Posterior vena cava (tissue), 2 donors: ENCODE data around the gene RARG. TPM values are rescaled to one million over a fixed set of nuclear protein-coding genes. Genes with fewer than 3 reads are reported as not detected.
"Not testable (repeated sequence)": the region's sequence is repeated elsewhere in the genome, so short reads cannot be mapped to it uniquely, and the experiment has no call there.

Source experiments
- DNase-seq: peaks from one replicate; pipeline ENCODE4 v3.0.0-alpha.2; 2020; ENCODE audit warnings: low spot score
- intact Hi-C, 2 donors: fragments of 100-400 bp; cut with DNase I; formaldehyde crosslinking; loops; one replicate each; pipeline versions ENCODE4 v1.14.1 to v1.14.2; 2022 to 2023
- total RNA-seq, 2 donors: library from RNA; stranded (reverse); fragmentation: NEBNext Ultra II Directional; extraction: Animal tissue kit (Norgen Biotek cat#: 25700); gene quantifications; one replicate each; pipeline ENCODE4 v1.2.1, GENCODE V29; 2021
- donor health status: DM: yes; HTN: yes; CAD: no.
- donor health status: DM: yes; HTN: yes; CAD: no.

Gene RARG
- total RNA-seq, 2 donors from 2014 or later, result 33.4 to 38.1 TPM

DNA sequence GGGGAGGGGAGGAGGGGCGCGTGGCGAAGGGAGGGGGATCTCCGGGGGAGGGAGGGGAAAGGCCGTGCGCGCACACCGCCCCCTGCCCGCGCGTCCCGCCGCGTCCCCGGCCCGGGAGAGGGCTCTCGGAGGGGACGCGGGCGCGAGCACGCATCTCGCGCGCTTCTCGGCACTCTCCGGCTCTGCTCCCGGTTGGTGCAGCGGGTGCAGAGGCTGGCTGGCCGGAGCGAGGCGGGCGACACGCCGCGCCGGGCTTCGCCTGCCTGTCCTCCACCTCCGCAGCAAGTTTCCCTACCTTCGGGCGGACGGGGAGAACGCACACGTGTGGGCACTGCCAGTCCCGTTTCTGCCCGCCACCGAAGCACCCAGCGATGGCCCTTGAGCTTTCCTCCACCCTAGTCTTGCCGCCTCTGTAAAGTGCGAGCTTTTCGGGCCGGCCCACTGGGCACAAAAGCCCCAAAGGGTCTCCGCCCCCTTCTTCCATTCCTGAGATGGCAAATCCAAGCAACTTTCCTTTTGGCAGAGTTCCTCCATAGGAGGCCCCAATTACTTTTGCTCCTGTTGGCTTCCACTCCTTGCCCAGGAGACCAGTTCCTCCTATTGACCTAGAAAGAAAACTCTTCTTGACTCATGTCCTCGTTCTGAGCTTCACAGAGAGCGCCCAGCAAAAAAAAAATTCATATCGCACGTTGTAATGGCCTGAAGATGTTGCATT, 50.9 kb downstream of the RARG start:
- intact Hi-C loops, result no loop called here

DNA sequence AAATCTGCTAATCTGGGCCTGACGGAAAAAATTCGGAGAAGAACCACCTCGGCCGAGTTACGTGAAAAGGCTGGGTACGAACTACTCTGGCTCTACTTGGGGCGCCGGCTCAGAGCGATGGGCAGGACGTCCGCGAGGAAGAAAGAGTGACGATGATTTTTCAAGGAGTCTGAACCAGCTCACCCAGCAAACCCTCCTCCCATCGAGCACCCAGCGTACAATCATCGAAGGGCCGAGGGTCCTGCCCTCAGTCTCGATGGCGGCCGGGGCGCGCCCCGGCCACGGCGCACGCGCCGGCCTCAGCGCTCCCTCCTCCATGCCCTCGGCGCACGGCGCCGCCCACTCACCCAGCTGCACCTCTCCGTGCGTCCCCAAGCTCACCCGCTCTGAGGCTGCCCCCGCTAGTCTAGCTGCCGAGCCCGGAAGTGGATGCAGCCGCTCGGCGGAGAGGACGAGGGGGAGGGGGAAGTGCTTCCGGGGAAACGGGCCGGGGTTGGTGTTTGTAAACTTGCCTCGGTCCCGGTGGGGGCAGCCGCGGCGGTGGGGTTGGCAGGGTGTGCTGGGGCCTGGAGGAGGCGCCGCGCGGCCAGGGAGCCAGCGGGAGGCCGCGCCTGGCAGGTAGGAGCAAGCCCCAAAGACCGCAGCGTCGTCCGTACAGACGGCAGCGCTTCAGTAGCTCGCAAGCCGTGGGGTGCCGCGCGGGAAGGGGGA, 51.6 kb downstream of the RARG start, which contains the start of the genes CSAD and ZNF740:
CSAD (minus strand) TSS at position 706 of the 711 bp plus-strand sequence. CDS start 7,455 bp downstream, outside the sequence.
ZNF740 (plus strand) TSS at position 503 of the 711 bp plus-strand sequence. CDS start 1,262 bp downstream, outside the sequence.
- peak; percentile 99 for DNase-seq
- intact Hi-C loops, result no loop called here

More for the DNA sequence above, 50.9 kb downstream of the RARG start:
- no peak for DNase-seq

DNA sequence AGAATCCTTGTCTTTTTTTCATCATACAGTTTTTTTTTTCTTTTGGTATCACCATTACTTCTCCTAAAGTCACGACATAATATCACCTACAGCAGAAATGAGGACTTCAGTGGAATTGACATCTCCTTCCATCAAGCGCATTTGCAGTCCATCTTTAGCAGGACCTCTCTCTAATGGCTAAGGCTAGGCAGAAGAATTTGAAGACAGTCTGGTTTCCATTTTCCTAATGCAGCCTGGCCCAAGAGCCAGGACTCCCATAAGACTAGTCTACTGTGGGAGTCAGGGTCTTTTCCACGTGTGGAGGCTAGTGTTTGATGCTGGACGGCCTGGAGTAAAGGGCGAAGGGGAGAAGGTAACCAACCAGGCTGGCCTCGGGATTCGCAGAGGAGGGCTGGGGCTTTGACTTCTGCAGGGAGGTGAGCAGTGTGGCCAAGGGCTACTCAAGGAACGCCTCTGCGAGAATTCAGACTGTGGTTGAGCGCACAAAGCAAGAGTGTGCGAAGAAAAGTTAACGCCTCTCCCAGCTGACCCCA, 52.3 kb downstream of the RARG start:
- intact Hi-C loops, result loop anchor here in 1 of 2 donors (2.0 kb wide), 1 partner anchor 19 kb away; no protein-coding TSS in a partner anchor
- no peak for DNase-seq

DNA sequence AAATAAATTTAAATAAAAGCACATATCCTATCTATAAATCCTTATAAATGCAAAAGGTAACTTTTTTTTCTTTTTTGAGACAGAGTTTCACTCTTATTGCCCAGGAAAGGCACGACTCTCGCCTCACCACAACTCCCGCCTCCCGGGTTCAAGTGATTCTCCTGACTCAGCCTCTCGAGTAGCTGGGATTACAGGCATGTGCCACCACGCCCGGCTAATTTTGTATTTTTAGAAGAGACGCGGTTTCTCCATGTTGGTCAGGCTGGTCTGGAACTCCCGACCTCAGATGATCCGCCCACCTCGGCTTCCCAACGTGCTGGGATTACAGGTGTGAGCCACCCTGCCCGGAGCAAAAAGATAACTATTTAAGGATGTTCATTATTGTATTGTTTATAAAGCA, 53.2 kb downstream of the RARG start:
- intact Hi-C loops, result loop anchor here in 1 of 2 donors (2.0 kb wide), 1 partner anchor 18 kb away; no protein-coding TSS in a partner anchor

DNA sequence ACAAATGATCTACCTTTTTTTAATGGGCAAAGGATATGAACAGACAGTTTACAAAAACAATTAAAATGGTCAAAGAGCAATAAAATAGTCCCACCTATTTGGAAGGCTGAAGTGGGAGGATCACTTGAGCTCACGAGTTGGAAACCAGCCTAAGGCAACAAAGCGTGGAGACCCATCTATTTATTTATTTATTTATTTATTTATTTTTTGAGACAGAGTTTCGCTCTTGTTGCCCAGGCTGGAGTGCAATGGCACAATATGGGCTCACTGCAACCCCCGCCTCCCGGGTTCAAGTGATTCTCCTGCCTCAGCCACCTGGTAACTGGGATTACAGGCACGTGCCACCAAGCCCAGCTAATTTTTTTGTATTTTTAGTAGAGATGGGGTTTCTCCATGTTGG, 54.6 kb downstream of the RARG start:
- DNase-seq, result not testable (repeated sequence)

More for the DNA sequence above, 53.2 kb downstream of the RARG start:
- not testable (repeated sequence) for DNase-seq

DNA sequence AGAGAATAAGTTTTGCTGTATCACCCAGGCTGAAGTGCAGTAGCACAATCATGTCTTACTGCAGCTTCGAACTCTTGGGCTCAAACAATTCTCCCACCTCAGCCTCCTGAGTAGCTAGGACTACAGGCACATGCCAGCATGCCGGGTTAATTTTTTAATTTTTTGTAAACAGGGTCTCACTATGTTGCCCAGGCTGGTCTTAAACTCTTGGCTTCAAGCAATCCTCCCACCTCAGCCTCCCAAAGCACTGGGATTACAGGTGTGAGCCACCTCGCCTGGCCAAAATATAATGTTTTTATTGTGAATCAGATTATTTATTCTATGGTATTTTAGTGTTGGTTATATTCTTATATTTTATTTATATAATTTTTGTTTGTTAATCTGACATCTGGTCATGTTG, 55.3 kb downstream of the RARG start:
- DNase-seq, result no peak

More for the DNA sequence above, 54.6 kb downstream of the RARG start:
- intact Hi-C loops, result not testable (repeated sequence)

DNA sequence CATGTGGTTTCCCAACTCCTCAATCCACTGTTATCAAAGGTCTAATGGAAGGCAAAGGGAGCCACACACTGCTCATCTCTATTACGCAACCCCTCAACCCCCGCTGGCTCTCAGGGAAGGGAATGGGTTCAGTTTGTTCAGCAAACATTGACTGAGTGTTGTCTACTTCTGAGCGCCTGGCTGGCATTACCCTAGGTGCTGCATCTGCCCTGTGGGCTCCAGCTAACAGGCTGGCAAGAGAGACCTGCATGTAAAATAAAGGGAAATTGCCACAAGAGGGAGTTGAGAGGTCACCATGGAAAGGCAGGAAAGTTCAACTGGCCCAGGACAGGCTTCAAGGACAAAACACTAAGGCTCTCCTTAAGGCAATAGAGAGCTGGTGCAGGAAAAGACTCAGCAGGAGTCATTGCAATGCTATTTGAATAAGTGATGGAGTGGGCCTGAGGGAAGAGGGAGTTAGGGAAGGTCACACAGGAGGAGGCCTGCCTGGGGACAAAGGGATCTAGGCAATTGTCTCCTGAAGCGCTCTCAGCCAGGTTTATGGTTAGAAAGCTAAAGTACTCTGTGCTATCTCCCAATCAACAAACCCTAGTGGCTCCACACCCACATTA, 57.0 kb downstream of the RARG start:
- no peak for DNase-seq
- intact Hi-C loops, result no loop called here

More for the DNA sequence above, 55.3 kb downstream of the RARG start:
- intact Hi-C loops, result no loop called here

DNA sequence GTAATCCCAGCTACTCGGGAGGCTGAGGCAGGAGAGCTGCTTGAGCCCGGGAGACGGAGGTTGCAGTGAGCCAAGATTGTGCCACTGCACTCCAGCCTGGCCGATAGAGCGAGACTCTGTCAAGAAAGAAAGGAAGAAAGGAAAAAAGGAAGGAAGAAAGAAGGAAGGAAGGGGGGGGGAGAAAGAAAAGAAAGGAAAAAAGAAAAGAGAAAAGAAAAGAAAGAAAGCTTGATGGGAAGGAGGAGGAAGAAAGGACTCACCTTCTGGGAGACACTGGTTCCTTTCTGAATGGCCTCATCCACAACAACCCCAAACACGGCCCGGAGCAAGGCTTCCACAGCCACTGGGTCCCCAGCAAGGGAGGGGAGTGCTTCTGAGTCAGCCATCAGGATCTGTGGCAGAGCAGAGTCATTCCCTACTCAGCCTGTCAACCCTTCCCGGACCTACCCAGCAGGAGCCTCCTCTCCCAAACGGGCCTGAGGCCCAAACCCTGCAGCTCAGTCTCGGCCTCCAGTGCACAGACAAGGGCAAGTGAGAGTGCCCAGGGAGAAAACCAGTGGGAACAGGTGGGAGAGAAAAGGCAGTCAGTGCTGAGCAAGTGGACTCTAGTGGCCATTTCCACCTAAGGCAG, 58.8 kb downstream of the RARG start:
- DNase-seq, result no peak
- intact Hi-C loops, result no loop called here

DNA sequence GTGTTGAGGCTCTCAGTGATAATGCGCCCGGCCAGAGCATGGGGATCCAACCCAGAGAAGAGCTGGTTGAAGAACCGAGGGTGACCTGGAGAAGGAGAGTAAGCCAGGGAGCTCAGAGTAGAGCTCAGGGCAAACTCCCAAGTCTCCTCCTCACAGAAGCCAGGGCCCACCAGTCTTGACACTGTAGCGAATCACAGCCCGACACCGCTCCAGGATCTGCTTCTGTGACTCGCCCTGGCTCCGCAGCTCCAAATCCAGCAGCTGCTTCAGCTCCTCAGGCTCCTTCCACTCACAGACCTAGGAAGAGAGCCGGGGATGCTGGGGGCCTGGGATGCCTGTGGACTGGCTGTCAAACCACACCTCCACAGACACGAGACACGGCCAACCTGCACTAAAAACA, 59.7 kb downstream of the RARG start:
- intact Hi-C loops, result no loop called here
- DNase-seq, result no peak

DNA sequence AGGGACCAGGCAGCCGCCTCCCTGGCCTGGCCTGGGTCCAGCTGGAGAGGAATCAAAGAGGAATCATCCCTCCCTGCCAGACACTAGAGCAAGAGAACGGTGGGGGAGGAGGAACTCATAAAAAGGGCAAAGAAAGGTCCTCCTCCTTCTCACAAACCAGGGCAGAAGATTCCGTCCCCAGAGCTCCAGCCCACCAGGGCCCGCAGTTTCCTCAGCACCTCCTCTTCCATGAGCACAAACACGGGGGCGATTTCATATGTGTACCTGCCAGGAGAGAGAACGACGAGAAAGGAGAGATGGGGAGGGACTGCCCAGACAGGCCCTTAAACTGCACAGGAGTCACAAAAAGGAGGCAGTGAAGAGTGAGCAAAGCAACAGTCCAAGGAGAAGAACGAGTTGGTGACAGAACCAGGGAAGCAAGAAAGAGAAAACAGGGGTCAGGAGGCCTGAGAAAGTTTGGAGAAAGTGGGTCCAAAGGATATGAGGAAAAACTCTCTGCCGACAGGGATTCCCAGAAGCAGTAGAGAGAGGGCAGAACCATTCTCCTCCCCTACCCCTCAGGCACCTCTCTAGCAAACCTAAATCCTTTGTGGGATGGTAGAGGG, 60.2 kb downstream of the RARG start:
- intact Hi-C loops, result no loop called here
- no peak for DNase-seq

DNA sequence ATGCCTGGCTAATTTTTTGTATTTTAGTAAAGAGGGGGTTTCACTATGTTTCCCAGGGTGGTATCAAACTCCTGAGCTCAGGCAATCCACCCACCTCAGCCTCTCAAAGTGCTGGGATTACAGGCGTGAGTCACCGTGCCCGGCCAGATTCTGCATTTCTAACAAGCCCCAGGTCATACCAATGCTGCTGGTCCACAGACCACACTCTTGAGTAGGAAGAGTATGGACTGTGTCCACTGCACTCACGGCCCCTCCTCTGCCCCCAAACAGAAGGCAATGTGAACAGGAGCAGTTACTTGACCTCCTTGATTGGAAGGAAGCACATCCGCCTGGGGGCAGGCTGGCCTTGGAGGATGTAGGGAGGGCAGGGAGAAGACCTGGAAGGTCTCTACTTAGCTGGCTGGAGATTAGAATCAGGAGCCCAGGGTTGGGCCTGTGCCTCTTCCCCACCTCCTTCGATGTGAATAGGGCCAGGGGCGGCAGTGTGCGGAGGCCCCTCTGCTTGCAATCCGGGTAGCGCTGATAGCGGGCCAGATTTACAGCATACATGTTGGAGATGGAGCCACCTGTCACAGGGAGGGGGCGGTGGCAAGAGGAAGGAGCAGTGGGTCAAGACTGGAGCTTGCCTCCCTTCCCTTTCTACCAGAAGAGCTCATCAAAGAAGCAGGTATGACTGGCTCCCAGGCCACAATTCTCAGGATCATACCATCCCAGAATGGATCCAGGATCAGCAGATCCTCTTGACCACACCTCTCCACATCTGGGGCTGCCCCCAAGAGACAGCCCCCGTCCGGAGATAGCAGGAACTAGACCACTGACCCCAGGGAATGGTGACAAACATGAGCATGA, 60.9 kb downstream of the RARG start:
- intact Hi-C loops, result no loop called here
- no peak for DNase-seq

DNA sequence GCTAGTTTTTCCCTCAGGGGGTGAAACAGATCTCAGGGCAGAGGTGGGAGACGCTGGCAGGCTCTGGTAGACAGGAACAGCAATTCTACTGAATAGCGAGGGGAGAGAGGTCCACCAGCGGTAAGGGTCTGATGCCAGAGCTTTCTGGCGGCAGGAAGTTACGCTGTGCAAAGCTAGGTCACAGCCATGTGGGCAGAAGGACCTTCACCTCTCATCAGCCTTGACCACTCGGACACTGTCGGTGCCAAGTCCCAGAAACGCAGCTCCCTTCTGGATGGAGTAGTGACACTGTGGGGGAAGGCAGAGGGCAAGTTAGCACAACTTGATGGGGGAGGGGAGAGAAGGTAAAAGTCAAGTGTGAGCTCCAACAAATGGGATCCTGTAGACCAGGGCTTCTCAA, 61.8 kb downstream of the RARG start:
- DNase-seq, result no peak
- intact Hi-C loops, result no loop called here

DNA sequence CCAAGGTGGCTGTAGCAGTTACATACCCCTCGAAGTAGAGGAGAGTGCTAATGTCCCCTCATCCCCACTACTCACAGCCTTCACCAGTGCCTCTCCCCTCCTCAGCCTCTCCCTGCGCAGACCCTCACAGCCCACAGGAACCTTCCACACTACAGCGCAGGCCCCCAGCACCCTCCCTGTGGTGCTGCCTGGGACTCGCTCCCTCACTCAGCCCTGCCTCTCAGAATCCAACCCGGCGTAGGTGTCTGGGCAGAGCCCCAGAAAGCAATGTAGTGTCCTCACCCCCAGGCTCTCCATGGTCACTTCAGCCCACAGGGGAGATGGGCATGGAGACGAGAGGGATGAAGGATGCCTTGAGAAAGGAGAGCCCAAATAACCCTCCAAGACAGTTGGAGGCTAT, 62.4 kb downstream of the RARG start:
- DNase-seq, result no peak
- intact Hi-C loops, result loop anchor here in 1 of 2 donors (5.0 kb wide), 1 partner anchor 1303 kb away; the partner anchor contains the start of gene GTSF1

DNA sequence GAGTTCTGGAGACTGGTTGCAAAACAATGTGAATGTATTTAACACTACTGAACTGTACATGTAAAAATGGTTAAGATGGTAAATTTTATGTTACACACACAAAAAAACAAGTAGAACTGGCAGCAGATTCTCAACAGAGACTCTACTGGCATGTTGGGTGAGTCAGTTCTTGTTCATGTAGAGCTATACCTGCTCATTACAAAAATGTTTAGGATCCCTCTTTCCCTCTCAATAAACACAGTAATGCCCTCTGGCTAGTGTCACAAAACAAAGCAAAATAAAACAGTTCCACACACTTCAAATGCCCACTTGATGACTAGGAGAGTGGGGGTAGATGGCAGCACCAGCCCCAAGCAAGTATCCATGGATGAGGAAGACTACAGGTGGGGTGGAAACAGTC, 65.2 kb downstream of the RARG start:
- intact Hi-C loops, result loop anchor here in 1 of 2 donors (5.0 kb wide), 1 partner anchor 1305 kb away; the partner anchor contains the start of gene GTSF1
- no peak for DNase-seq

DNA sequence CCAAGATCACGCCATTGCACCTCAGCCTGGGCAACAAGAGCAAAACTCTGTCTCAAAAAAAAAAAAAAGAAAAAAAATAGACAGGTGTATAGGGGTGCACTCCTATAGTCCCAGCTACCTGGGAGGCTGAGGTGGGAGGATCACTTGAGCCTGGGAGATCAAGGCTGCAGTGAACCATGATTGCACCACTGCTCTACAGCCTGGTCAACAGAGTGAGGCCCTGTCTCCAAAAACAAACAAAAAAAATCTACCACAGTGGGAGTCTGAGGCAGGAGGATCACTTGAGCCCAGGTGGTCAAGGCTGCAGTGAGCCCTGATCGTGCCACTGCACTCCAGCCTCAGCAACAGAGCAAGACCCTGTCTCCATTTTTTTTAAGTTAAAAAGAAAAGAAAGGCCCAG, 69.0 kb downstream of the RARG start:
- intact Hi-C loops, result loop anchor here in 1 of 2 donors (5.0 kb wide), 1 partner anchor 34 kb away; no protein-coding TSS in a partner anchor
- DNase-seq, result not testable (repeated sequence)

DNA sequence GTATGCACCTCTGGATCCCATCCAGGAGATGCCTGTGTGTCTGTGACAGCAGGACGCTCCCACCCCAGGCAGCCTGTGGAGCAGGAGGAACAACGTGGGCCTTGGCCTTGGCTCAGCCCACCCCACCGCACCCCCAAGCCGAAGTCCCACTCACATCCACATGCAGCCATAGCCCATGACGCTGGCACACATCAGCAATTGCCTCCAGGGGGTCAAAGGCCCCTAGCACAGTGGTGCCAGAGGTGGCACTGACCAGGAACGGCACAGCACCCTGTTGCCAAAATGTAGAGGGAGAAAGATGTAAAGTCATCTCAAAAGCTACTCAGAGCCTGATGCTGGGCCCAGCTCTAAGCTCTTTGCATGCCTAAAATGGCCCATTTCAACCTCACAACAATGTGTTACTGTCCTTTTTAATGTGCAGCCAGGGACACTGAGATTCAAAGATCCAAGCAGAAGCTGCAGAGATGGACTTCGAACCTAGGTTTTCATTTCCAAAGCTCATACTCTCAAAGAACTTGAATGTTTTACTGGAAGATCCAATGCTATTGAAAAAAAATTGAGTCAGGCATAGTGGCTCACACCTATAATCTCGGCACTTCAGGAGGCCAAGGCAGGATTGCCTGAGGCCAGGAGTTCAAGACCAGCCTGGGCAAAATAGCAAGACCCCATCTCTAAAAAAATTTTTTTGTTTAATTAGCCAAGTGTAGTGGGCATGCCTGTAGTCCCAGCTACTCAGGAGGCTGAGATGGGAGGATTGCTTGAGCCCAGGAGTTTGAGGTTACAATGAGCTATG, 70.7 kb downstream of the RARG start:
- intact Hi-C loops, result loop anchor here in 1 of 2 donors (2.0 to 5.0 kb wide), 2 partner anchors 17 to 36 kb away; no protein-coding TSS in a partner anchor
- DNase-seq, result no peak

DNA sequence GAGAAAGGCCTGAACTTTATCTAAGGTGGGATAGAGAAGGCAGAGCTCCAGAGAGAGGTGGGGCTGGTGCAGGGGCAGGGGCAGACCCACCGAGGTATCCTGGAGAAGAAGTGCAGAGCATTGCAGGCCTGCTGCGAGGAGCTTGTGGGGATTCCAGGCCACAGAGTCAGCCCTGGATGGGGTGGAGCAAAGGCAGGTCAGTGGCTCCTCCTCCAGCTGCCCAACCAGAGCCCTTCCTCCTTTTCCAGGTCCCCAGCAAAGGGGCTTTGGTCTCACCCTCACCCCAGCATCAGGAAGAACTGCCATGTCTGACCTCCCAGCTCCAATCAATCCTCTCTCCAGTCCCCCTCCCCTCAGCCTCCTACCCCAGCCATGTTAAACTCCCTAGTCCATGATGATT, 71.3 kb downstream of the RARG start:
- intact Hi-C loops, result loop anchor here in 1 of 2 donors (2.0 to 5.0 kb wide), 2 partner anchors 18 to 37 kb away; no protein-coding TSS in a partner anchor
- no peak for DNase-seq
